NAMALWA (cell line): ENCODE data around the gene BORCS8.
"Not testable (repeated sequence)": the region's sequence is repeated elsewhere in the genome, so short reads cannot be mapped to it uniquely, and the experiment has no call there.

Experiments
- DNase-seq: peaks from one replicate; pipeline ENCODE4 v3.0.0-alpha.2; 2015; ENCODE audit warnings: low spot score

Gene BORCS8

DNA sequence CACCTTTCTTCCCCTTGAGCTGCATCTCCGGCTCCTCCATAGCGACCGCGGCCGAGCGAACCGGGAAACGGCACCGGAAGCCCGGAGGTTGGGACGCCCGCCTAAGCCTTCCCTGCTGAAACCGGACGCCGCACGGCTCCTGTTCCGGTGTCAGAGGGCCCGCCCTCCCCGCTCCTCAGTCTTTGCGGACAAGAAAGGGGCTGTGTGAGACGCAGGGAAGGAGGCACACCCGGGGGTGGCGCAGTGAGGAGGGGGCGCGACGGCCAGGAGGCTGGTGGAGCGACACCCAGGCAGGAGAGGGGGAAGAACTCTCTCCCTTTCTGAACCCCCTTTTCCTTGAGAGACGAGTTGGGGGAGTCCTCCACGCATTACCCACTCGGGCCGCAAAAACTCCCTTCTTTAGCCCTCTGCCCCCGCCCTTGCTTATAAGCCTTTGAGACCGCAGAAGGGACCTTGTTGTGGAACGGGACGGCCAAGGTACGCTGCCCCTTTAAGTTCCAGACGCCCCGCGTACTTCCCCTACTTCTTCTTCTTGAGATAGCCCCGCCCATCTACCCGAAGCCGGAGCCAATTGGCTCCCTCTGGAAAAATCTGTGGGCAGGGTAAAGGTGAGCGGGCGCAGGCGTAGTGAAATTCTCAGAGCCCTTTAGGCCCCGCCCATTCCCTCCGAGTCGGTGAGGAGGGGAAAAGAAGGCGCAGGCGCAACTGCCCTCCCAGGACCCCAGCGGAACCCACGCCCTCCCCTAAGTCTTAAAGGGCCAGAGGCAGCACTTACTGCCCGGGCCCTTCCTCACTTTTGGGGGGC lies at the start of gene BORCS8, which contains the start of gene RFXANK:
Gene BORCS8 (minus strand): TSS at position 75 of the 805 bp plus-strand sequence. CDS start 35 bp downstream, at position 40.
Gene RFXANK (plus strand): TSS at position 181 of the 805 bp plus-strand sequence. CDS start 1,689 bp downstream, outside the sequence.
- DNase-seq = peak; percentile 100

- no peak for DNase-seq
Observed at GRCh38 chr19:19240476-19240875, 48.5 kb upstream of the BORCS8 start.

DNA sequence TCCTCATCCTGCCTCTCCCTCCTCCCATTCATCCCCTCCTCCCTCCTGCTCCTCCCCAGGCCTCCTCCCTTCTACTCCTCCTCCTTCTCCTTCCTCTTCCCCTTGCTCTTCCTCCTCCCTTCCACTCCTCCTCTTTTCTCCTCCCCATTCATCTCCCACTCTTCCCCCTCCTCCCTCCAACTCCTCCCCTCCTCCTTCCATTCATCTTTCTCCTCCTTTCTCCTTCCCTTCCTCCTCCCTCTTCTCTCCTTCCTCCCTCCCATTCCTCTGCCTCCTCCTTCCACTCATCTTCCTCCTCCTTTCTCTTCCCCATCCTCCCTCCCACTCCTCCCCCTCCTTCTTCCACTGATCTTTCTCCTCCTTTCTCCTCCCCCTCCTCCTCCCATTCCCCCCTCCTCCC lies 47.7 kb upstream of the BORCS8 start:
- DNase-seq = no peak

- no peak for DNase-seq
Observed at GRCh38 chr19:19238126-19238894, 46.4 kb upstream of the BORCS8 start.

GRCh38 chr19:19236173-19236572 lies 44.2 kb upstream of the BORCS8 start:
- DNase-seq = no peak

GRCh38 chr19:19234220-19234816 lies 42.4 kb upstream of the BORCS8 start:
- peak; percentile 47 for DNase-seq

- DNase-seq = no peak
Observed at GRCh38 chr19:19232261-19232721, 40.3 kb upstream of the BORCS8 start.

DNA sequence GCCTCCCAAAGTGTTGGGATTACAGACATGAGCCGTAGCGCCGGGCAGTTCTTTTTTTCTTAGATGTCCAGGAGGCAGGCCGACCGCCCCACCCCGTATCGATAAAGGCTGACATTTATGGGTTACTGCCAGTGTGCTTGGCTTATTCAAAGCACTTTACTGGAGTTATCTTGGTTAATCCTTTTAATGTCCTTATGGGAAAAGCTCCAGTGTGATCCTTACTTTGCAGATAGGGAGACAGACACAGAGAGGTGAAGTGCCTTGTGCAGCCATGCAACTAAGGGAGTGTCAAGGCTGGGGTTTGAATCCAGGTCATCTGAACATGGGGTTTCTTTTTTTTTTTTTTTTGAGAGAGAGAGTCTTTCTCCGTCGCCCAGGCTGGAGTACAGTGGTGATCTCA lies 39.0 kb upstream of the BORCS8 start:
- DNase-seq = no peak

DNA sequence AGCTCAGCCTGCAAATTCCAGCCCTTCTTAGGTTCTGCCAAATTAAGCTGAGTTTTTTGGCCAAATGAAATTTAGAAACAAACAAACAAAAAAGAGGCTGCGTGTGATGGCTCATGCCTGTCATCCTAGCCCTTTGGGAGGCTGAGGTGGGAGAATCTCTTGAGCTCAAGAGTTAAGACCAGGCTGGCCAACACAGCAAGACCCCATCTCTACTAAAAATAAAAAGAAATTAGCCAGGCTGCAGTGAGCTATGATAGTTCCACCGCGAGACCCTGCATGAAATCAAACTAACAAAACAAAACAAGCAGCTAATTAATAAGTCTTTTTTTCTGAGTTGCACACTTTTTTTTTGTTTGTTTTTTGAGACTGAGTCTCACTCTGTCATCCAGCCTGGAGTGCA lies 37.7 kb upstream of the BORCS8 start:
- no peak for DNase-seq

DNA sequence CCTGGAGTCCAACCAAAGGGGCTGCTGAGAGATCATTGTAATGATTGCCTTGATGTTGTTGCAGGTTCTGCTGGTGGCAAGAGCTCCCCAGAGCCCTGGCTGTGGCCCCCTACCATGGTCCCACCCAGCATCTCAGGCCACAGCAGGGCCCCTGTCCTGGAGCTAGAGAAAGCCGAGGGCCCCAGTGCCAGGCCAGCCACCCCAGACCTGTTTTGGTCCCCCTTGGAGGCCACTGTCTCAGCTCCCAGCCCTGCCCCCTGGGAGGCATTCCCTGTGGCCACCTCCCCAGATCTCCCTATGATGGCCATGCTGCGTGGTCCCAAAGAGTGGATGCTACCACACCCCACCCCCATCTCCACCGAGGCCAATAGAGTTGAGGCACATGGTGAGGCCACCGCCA lies 35.3 kb upstream of the BORCS8 start:
- no peak for DNase-seq

DNA sequence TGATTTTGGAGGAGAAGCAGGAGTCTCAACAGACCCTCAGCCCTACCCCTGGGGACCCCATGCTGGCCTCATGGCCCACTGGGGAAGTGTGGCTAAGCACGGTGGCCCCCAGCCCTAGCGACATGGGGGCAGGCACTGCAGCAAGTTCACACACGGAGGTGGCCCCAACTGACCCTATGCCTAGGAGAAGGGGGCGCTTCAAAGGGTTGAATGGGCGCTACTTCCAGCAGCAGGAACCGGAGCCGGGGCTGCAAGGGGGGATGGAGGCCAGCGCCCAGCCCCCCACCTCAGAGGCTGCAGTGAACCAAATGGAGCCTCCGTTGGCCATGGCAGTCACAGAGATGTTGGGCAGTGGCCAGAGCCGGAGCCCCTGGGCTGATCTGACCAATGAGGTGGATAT lies 34.7 kb upstream of the BORCS8 start:
- no peak for DNase-seq

- DNase-seq = no peak
Observed at GRCh38 chr19:19226204-19226603, 34.3 kb upstream of the BORCS8 start.

GRCh38 chr19:19224852-19225494 lies 33.0 kb upstream of the BORCS8 start:
- peak; percentile 59 for DNase-seq

- DNase-seq = no peak
Observed at GRCh38 chr19:19224150-19224851, 32.3 kb upstream of the BORCS8 start.

GRCh38 chr19:19223636-19224035 lies 31.7 kb upstream of the BORCS8 start:
- DNase-seq = no peak

GRCh38 chr19:19223060-19223459 lies 31.1 kb upstream of the BORCS8 start:
- DNase-seq = no peak

GRCh38 chr19:19221000-19221399 lies 29.0 kb upstream of the BORCS8 start:
- DNase-seq = not testable (repeated sequence)

DNA sequence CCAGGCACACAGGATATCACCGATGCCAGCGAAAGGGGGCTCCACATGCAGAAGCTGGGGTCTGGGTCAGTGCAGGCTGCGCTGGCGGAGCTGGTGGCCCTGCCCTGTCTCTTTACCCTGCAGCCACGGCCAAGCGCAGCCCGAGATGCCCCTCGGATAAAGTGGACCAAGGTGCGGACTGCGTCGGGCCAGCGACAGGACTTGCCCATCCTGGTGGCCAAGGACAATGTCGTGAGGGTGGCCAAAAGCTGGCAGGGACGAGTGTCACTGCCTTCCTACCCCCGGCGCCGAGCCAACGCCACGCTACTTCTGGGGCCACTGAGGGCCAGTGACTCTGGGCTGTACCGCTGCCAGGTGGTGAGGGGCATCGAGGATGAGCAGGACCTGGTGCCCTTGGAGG lies 27.0 kb upstream of the BORCS8 start:
- DNase-seq = no peak

GRCh38 chr19:19217099-19217498 lies 25.1 kb upstream of the BORCS8 start:
- peak; percentile 68 for DNase-seq

DNA sequence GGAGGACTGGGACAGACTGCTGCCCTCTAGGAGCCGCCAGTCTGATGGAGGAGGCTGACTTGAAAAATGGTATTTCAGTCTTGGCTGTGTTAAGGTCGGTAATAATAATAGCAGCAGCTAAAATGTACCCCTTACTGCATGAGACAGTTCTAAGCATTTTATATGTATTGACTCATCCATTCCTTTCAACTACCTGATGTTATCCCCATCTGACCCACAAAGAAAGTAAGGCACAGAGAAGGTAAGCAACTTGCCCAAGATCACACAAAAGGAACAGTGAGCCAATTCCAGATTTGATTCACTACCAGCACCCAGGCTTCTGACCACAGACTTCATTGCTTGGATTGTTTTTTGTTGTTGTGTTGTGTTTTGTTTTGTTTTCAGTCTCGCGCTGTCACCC lies 23.8 kb upstream of the BORCS8 start:
- no peak for DNase-seq

DNA sequence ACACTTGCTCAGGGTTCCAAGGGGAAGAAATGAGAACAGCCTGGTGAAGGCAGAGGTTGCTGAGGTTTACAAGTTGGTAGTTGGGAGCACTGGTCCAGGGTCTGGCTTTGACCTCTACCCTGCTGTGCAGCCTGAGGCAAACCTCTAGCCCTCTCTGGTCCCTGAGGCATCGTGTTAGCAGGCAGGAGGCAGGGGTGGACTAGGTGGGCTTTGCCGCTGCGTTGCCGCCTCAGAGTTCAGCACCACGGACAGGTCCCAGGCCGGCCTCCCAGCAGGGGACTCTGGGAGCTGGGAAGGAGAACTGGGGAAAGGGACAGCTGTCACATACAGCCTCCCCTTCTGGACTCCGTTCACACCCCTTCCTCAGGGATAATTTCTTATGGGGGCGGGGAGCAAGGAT lies 22.9 kb upstream of the BORCS8 start:
- DNase-seq = peak; percentile 25

GRCh38 chr19:19214159-19214490 lies 22.2 kb upstream of the BORCS8 start:
- DNase-seq = peak; percentile 55
